ENCODE data around the gene CIBAR2.
A peak's percentile ranks its signal among the peaks of the same experiment; 100 is the strongest.
"Not testable (repeated sequence)": the region's sequence is repeated elsewhere in the genome, so short reads cannot be mapped to it uniquely, and the experiment has no call there.

The CIBAR2 gene

DNA sequence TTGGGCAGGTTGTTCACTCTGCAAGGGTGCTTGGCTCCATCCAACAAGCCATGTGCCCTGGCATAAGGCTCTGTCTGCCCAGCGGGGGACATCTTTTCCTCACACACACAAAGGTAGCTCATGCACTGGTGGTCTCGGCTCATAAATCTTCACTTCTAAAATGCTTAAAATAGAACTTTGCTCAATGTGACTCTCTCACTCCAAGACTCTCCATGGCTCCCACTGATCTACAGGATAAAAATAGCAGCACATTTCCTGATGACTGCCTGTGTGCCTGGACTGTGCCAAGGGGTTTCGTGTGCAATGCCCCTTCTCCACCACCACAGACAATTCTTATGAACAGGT, 15.1 kb upstream of the CIBAR2 start:
- DNase-seq, result no peak

DNA sequence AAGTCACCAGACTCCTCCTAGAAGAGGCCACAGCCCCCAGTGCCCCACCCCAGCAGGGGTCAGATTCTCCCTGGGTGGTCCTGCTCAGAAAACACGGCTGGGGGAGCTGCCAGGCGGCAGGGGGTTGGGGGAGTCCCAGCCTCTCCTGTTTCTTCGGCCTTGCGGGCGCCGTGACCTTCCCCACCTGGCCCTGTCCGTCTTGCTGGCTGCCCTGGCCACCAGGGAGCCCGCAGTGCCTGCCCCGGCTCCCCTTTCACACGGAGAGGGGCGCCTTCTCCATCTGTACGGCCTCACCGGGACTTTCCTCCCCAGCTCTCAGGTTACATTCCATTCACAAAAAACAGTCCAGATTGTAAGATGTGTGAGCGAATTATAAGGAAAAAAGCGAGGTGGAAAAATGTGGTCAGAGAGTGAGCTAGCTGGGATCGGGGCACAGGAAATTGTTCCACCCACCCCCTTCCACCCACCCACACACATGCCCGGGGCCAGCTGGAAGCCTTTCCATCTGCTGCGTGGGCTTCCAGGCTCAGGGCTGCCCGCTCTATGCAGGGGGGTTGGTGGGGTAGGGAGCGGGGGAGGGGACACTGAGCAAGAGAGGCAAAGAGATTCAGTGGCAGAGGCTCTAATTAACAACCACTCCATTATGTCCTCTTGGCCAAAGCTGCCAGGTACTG, 14.6 kb upstream of the CIBAR2 start:
- no peak for DNase-seq

DNA sequence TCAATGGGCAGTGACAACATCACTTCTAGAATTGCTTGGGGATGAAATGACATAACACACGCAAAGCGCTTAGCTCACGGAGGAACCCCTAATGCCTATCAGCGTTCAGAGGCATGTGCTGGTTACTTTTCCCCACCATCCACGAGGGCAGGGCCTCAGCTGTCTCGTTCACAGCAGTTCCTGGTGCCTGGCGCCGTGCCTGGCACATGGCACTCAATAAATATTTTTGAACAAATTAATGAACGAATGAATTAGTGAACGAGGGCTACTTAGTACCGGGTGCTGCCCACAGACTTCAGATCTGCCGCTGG, 14.1 kb upstream of the CIBAR2 start:
- no peak for DNase-seq

DNA sequence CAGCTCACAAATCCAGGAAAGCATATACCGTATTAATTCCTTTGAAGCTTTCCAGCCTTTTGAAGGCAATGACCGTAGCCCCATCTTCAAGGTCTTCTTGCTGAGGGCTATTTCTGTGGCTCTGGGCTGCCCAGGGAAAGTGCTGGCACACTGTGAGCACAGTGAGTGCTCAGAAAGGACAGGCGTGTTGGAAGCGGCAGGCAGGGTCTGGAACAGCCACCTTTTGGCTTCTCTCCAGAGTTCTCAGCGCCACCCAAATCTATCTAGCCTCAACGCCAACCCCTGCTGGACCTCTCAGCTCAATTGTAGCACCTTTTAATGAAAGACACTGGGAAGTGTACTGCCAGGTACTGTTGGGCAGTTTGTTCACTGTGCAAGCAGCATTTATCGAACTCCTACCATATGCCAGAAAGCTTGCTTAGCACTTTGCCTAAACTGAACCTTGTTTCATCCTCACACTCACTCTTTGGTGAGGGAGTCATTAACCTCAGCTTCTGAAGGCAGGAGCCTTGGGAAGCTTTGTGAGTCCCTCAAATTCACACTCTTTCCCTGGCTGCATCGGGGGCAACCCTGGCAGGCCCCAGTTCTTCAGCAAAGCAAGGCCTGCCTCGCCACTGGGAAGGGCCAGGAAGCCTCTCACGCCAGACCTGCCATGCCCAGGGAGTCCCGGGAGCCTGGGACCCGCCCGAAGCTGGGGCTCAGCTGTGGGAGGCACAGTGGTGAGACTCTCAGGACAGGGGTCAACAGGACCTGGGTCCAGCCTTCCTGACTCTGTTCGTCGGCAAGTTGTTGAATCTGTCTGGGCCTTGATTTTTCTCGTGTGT, 13.5 kb upstream of the CIBAR2 start:
- no peak for DNase-seq

DNA sequence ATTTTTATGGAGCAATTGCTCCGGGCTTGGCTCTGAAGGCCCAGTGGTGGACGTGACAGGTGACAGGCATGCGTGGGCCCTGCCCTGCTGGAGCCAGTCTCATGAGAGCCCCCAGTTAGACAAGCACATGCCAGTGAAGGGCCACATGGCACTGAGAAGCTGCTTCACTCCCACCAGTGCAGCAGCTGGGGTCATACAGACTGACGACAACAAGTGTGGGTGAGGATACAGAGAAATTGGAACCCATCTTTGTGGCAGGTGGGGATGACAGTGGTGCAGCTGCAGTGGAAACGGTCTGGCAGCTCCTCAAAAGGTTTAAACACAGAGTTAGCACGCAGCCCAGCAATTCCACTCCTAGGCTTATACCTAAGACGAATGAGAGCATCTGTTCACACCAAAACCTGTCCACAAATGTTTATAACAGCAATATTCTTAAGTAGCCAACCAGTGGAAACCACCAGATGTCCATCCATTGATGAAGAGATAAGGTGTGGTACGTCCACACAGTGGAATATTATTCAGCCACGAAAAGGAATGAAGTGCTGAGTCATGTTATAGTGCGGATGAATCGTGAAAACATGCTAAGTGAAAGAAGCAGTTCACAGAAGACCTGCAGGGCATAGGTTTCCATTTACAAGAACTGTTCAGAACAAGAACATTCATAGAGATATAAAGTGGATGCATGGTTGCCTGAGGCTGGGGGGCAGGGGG, 12.5 kb upstream of the CIBAR2 start:
- DNase-seq, result no peak

DNA sequence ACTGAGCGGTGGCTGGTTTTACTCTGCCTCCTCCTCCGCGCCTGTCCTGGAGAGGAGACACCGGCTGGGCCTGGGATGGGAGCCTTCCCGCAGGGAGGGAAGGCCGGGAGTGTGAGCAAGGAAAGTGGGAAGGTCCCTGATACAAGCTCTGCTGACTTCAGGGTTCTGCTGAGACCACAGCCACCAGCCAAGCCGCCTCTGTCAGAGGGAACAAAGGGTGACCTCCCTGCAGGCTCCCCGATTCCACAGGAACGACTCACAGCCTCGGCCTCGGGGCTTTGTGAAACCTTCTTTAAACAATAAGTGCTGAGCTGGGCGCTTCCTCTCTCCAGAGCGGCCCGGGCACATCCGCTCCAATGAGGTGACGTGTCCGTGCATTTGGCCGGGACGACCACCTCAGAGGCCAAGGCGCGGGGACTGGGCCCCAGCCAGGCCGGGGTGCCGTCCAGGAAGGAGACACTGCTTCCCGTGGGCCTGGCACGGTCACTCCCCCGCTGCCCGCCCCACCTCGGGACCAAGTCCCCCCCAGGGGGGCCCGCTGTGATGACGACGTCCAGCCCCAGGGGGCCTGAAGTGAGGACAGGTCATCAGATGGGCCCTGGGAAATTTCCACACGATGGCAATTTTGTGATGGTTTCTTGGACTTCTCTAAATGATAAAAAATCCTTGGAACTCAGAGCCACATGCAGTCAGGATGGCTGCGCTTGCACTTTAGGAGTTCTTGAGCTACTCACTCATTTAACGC, 11.8 kb upstream of the CIBAR2 start:
- no peak for DNase-seq

DNA sequence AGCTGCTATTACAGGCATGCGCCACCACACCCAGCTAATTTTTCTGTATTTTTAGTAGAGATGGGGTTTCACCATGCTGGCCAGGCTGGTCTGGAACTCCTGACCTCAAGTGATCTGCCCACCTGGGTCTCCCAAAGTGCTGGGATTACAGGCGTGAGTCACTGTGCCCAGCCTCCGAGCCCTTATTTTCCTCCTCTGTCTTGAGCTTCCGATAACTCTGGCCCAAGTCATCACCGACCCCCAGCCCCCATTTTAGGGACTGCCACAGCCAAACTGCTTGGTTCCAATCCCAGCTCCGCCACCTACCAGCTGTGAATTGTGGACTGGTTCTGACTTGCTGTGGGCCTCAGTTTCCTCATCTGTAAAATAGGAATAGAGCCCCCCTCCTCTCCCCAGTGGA, 11.2 kb upstream of the CIBAR2 start:
- not testable (repeated sequence) for DNase-seq

DNA sequence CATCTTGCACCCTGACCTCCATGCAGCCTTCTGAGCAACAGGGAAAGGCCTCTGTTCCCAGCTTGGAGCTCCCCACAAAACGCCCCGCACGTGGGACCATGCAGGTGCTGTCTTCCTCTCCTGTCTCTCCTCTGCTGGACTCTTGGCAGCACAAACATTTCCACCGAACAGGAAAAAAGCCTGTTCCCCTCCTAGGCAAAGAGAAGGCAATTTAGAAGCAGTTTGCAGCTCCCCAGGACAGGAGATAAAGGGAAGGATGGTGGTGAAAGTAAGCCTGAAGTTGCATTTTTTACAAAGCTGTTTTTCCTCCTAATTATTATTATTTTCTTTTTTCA, 7.7 kb upstream of the CIBAR2 start:
- no peak for DNase-seq

DNA sequence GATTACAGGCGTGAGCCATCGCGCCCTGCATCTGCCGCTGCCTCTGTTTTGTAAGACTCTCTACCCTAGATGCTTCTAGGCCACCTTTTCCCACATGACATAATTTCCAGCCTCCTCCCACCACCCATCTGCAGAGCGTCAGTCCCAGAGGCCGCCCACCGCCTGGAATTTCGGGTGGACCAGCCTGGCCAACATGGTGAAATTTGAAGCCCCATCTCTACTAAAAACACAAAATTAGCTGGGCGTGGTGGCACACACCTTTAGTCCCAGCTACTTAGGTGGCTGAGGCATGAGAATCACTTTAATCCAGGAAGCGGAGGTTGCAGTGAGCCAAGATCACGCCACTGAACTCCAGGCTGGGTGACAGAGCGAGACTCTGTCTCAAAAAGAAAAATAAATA, 5.1 kb upstream of the CIBAR2 start:
- no peak for DNase-seq

DNA sequence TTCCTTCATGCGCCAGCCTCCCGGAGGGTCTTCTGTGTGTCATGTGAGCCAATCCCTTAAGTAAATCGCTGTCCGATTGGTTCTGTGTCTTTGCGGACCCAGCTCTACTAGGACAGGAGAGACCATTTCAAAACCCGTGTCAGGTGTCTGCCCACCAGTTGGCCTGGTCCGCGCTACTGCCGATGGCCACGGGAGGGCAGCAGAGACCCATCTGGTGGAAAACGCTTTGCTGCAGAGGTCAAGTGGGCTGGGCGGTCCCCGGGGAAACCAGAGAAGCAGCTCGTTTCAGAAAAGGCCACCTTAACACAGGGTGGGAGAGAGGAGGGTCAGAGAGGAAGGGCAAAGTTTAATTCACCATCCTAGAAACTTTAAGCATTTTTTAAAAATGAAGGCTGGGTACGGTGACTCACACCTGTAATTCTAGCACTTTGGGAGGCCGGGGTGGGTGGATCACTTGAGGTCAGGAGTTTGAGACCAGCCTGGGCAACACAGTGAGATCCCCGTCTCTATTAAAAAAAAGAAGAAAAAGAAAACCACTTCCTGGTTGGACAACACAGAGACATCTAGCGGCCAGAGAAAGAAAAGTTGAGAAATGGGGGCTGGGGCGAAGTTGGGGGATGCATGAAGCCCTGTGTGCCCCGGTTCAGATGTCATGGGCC, 2.8 kb upstream of the CIBAR2 start:
- DNase-seq, result peak; percentile 48

DNA sequence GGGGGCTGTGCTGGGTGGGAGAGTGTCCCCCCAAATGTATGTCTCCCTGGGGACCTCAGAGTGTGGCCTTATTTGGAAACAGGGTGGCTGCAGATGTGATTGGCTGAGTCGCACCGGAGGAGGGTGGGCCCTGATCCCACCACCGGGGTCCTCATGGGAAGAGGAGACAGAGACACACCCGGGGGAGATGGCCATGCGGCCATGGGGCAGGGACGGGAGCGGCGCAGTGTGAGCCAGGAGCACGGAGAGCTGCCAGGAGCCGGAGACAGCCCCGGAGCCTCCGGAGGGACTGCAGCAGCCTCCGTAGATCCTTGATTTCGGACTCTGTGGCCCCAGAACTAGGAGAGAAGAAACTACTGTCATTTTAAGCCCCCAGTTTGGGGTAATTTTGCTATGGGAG, 1.6 kb upstream of the CIBAR2 start:
- no peak for DNase-seq

DNA sequence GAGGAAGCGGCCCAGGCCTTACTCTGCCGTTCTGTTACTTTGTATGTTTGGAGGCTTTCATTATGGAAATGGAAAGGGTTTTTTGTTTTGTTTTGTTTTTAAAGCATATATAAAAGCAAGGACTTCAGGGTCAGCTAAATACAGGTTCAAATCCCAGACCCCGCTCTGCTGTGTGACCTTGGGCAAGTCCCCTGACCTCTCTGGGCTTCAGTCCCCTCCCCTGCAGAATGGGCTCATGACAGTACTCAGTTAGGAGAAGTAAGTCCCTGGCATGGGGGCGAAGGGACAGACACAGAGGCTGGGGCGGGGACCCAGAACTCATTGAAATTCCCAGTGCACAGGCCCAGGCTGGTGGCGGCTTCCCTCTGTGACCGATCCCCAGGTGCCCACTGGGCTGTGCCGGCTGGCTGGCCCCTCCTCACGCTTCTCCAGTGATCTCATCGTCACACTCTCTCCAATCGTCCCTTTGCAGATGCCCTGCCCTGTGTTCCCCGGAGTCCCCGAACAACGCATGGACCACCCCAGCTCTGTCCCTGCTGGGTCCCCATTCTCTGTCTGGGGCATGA, 979 bp upstream of the CIBAR2 start:
- no peak for DNase-seq

DNA sequence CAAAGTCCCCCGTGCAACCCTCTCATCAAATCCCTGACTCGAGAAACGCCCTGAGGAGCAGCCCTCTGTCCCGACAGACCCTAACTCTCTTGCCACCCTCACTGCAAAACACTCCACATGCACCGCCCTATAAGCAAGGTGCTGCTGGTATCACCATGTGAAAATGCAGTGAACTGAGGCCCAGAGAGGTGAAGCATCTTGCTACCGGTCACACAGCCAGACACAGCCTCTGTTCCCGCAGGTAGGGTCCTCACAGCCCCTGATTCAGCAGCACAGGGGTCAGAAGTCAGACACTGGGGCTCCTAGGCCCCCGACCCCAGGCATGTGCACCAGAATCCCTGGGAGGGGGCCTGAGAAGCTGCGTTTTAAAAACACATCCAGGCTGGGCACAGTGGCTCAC, 1.1 kb downstream of the CIBAR2 start:
- DNase-seq, result no peak

DNA sequence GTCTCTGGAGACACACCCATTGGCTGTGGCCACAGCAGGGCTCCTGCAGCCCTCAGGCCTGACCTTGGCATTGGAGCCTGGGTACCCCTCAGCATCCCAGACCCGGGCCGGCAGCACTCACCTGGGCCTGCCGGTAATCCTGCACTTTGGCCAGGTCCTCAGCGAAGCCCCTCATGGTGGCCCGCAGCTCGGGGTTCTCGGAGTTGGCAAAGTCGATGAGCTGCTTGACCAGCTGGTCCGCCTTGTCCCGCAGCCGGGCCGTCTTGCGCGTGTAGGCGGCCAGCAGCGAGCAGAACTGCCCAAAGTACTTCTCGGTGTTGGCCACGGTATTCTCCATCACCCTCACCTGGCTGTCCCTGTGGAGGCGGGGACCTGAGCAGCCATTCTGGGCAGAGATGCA, 2.2 kb downstream of the CIBAR2 start:
- no peak for DNase-seq

DNA sequence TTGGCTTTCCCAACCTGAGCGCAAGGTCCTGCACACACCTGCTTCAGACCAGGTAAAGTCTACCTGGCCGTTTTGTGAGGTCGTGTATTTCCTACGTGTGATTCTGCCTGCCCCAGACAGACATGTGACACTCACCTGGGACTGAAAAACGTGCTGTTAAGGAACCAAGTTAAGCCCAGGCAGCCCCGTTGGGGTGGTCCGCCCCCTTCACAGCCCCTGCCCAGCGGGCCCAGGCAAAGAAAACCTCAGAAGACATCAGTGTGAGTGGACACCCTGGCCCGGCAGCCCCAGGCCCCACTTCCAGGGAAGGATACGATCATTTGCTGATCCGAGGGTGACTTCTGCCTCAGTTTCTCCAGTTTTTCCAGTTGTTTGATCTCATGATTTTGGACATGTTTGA, 4.7 kb downstream of the CIBAR2 start:
- DNase-seq, result no peak

DNA sequence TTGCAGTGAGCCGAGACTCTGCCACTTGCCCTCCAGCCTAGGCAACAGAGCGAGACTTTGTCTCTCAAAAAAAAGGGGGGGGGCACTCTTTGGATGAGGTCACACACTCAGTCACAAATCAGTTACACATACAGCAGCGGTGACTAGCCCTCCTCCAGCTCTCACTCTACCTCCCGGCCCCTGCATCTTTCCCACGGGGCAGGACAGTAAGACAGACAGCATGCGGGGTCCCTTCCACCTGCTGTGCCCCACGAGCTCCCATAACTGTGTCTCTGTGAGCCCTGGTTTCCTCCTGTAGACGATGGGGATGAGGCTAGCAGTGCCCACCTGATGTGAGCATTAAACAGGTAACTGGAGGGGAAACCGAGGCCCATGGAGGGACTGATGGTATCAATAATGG, 5.2 kb downstream of the CIBAR2 start:
- no peak for DNase-seq

DNA sequence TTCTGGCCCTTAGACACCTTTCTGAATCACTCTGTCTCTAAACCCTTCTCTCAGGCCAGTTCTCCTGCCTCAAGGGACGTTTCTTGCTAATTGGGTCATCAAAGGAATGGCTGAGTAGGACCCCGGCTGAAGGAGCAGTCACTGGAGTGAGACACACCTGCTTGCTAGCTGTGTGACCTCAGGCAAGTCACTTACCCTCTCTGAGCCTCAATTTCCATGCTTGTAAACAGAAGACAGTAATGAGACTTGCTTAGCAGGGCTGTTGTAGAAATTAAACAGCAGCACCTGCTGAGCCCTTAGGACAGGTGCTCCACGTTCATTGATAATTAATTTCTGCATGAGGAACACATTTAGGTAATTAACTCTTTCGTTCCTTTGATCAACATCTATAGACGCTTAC, 6.8 kb downstream of the CIBAR2 start:
- DNase-seq, result no peak

DNA sequence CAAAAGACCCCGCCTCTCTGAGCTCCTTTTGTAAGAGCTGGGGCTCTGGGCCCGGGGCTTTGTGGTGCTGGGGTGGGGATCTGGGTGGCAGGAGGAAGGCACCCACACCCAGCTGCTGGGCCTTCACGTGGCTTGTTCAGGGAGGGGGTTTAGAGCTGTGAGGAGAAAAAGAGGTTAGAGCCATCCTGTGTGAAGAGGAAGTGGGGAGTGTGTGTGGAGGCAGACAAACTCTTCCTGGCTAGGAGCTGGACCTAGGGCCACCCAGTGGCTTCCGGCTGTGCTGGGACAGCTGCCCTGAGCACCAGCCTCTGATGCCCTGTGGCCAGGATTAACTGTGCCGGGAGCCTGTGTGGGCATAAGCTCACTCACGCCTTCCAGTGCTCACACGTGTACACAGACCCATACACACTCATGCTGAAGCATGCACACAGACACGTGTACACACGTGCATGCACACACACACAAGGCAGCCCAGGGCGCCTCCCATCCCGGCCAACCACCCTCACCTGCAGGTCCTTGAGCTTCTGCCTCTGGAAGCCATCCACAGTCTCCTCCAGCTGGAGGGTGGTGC, 7.4 kb downstream of the CIBAR2 start:
- peak; percentile 28 for DNase-seq

DNA sequence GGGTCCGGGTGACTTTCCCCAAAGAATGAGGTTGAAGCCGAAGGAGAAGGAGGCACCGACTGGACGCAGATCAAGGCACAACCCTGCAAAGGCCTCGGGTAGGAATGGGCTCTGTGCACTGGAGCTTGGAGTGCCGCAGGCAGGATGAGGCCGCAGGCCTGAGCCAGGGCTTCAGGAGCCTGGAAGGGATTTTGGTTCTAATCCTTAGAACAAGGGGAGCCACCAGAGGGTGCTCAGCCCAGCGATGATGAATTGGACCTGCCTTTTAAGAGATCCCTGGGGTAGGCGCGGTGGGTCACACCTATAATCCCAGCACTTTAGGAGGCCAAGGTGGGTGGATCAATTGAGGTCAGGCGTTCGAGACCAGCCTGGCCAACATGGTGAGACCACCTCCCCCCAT, 8.1 kb downstream of the CIBAR2 start:
- DNase-seq, result no peak

DNA sequence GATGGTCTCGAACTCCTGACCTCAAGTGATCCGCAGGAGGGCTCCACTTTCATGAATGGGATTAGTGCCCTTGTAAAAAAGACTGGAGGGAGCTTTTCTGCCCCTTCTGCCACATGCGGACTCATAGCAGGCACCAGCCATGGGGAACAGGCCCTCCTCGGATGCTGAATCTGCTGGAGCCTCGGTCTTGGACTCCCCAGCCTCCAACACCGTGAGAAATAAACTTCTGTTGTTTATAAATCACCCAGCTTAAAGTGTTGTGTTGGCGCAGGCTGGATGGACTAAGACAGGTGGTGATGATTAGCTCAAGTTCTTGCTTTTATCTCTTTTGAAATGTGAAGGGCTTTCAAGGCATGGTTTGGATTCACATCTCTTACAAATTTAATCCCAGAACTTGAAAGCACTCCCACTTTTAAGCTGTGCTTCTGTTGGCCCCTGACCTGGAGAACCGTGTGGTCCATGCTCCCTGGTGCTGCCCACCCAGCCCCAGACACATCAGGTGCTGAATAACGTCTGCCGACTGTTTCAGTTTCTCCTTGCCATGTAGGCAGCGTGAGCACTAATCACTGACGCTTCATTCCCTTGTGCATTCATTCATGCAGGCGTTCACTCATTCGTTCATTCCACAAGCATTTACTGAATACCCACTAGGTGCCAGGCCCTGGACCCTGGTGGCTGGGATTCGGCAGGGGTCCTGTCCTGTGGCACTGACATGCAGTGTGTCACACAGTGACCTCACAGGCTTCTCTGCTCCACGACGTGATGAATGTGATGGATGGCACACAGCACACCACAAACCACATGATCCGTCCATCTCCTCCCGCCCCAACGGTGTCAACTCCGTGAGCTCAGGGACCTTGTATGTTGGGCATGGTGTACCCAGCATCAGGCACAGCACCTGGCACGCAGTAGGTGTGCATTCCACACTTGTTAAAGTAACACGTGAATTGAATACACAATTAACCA, 8.9 kb downstream of the CIBAR2 start:
- DNase-seq, result no peak

DNA sequence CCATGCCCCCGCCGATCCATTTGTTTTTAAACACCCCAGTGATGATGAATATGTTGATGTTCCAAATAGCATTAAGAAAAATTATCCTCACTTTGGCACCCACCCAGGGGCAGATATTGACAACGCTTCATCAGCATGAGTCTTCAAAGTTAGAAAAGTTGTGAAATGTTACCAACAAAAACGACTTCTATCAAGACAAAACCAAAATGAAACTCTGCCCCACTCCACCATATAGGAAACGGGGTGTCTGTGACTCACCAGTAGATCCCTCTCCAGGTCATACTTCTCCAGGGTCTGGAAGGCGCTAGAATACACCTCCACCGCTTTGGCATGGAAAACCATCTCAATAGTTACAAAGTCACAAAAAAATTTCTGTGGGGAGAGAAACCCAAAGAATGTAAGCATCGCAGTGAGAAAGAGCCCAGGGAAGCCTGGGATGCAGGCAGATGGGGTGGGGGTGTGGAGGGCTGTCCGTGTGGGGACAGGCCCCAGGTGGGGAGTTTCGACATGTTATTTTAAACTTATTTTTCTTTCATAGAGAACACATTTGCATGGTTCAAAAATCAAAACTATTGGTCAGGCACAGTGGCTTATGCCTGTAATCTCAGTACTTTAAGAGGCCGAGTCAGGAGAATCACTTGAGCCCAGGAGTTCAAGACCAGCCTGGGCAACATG, 10.2 kb downstream of the CIBAR2 start:
- no peak for DNase-seq

Measured in central memory CD4-positive, alpha-beta T cell (primary cell).